ENCODE measurements around the gene ASB5.

GRCh38 chr4:176300036-176300435 is 31.0 kb upstream of the ASB5 start:
- TF ChIP-seq EP300 (IDR thresholded peaks at IDR 0.05; ENCODE audit: borderline replicate concordance in 1 of 2, low read depth in 2 of 2, low read length in 2 of 2) = no peak
- TF ChIP-seq, protein P1, sequence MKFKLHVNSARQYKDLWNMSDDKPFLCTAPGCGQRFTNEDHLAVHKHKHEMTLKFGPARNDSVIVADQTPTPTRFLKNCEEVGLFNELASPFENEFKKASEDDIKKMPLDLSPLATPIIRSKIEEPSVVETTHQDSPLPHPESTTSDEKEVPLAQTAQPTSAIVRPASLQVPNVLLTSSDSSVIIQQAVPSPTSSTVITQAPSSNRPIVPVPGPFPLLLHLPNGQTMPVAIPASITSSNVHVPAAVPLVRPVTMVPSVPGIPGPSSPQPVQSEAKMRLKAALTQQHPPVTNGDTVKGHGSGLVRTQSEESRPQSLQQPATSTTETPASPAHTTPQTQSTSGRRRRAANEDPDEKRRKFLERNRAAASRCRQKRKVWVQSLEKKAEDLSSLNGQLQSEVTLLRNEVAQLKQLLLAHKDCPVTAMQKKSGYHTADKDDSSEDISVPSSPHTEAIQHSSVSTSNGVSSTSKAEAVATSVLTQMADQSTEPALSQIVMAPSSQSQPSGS (IDR thresholded peaks at IDR 0.05; ENCODE audit: low read length) = no peak
- TF ChIP-seq EGR1 (IDR thresholded peaks at IDR 0.05; ENCODE audit: borderline replicate concordance, low read depth, low read length) = no peak
- no peak for TF ChIP-seq CTCF (IDR thresholded peaks at IDR 0.05; ENCODE audit: control extremely low read depth in 1 of 3, insufficient read depth in 1 of 3, low read depth in 1 of 3, low read length in 3 of 3)

All from H1 (cell line).